SU-DHL-6 (cell line): ENCODE measurements around the gene KCNA10.

Experiments used
- H2AFZ ChIP-seq: fragments of 200-600 bp; sonication (generic); 2 replicates; pipeline ENCODE4 v1.6.1; 2014; ENCODE audit warnings: low read depth, mild to moderate bottlenecking, moderate library complexity, mixed read lengths, antibody characterized with exemption, low read length; ENCODE audit not compliant: severe bottlenecking
- H3F3A ChIP-seq: fragments of 200-600 bp; shearing (Covaris generic); 2 replicates; pipeline ENCODE4 v1.6.0; 2016; ENCODE audit warnings: antibody characterized with exemption, mild to moderate bottlenecking; ENCODE audit not compliant: insufficient read depth
- H3K27ac ChIP-seq: fragments of 200-600 bp; sonication (generic); 2 replicates; pipeline ENCODE4 v1.5.1; 2016; ENCODE audit warnings: low read depth, mild to moderate bottlenecking, low read length, moderate library complexity, mixed read lengths
- H3K27me3 ChIP-seq: fragments of 200-600 bp; sonication (generic), shearing (Covaris generic); 2 replicates; pipeline ENCODE4 v1.6.0; 2014; ENCODE audit warnings: mild to moderate bottlenecking, low read length
- H3K36me3 ChIP-seq: fragments of 200-600 bp; sonication (generic); 2 replicates; pipeline ENCODE4 v1.6.1; 2014; ENCODE audit warnings: mild to moderate bottlenecking, low read length, mixed read lengths
- H3K4me2 ChIP-seq: fragments of 300-600, 200-600 bp; shearing (Covaris generic), sonication (generic); 2 replicates; pipeline ENCODE4 v1.6.0; 2014; ENCODE audit warnings: low read length, low read depth, mild to moderate bottlenecking; ENCODE audit not compliant: poor library complexity, severe bottlenecking
- H3K4me3 ChIP-seq: fragments of 200-600 bp; sonication (generic); 2 replicates; pipeline ENCODE4 v1.5.1; 2014; ENCODE audit warnings: antibody characterized with exemption, low read length, mild to moderate bottlenecking, mixed read lengths; ENCODE audit not compliant: insufficient read depth, poor library complexity, severe bottlenecking
- H3K79me2 ChIP-seq: fragments of 200-600 bp; sonication (generic); 2 replicates; pipeline ENCODE4 v1.6.1; 2014; ENCODE audit warnings: mild to moderate bottlenecking, low read length, moderate library complexity; ENCODE audit not compliant: insufficient read depth
- H3K9ac ChIP-seq: fragments of 200-600 bp; sonication (generic); 2 replicates; pipeline ENCODE4 v1.7.0; 2014; ENCODE audit warnings: mild to moderate bottlenecking, low read length
- H3K9me2 ChIP-seq: fragments of 200-600 bp; sonication (generic); replicated peaks from 2 replicates; pipeline ENCODE4 v1.6.1; 2014; ENCODE audit warnings: low read length; ENCODE audit not compliant: insufficient read depth
- H3K9me3 ChIP-seq: fragments of 200-600 bp; sonication (generic); 2 replicates; pipeline ENCODE4 v1.6.1; 2014; ENCODE audit warnings: low read length, mixed read lengths; ENCODE audit not compliant: insufficient read depth
- H4K20me1 ChIP-seq: fragments of 200-600 bp; sonication (generic); 2 replicates; pipeline ENCODE4 v1.6.1; 2014; ENCODE audit warnings: low read depth, mild to moderate bottlenecking, antibody characterized with exemption, low read length, moderate library complexity, mixed read lengths
- CTCF ChIP-seq: fragments of 200-600 bp; sonication (generic); IDR thresholded peaks from one replicate; pipeline ENCODE4 v1.5.1; 2017; ENCODE audit warnings: antibody characterized with exemption, mild to moderate bottlenecking, low read length, moderate library complexity; ENCODE audit not compliant: insufficient read depth, poor library complexity, severe bottlenecking
- EZH2phosphoT487 ChIP-seq: fragments of 200-600 bp; sonication (generic), shearing (Covaris generic); conservative IDR thresholded peaks from 2 replicates; pipeline ENCODE4 v1.6.1; 2018; ENCODE audit warnings: mild to moderate bottlenecking, antibody characterized with exemption, low read length, moderate library complexity, mixed read lengths

Gene KCNA10

DNA sequence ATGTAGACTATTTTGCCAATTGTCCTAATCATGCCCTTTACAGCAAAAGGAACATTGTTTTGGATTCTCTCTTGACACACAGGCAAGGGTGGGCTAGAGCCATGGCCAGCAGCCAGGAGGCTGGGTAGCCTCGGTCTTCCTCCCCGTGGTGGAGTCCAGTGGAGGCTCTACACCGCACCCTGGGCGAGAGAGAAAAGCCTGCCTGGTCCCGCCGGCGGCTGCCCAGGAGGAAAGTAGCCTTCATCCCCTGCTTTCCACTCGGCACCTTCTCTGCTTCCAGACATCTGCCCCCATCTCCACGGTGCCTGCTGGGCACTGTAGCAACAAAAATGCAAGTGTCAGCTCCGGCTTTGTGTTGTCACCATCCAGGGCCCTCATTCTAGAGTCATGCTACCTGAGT lies 46.4 kb downstream of the KCNA10 start:
- Histone ChIP-seq H3K4me3 (no peak overlapping the region), H2AFZ (no peak overlapping the region), H3K27me3 (0 out of 2 replicates have a peak, but pooled peaks cover under 1% of the 10 kb centered on the region), H3K79me2 (no peaks in the 10 kb centered on the region), H3K9me3 (no peaks in the 10 kb centered on the region), H3K36me3 (no peaks in the 10 kb centered on the region), H3K4me2 (no peak overlapping the region), H3K27ac (no peak overlapping the region), H3F3A (no peaks in the 10 kb centered on the region), H3K9ac (no peak overlapping the region), H3K9me2 (no peaks in the 10 kb centered on the region), H4K20me1 (no peaks in the 10 kb centered on the region)
- TF ChIP-seq CTCF (no peak), EZH2phosphoT487 (no peak)

GRCh38 chr1:110471131-110471530 lies 47.8 kb downstream of the KCNA10 start:
- Histone ChIP-seq H3K36me3 (no peaks in the 10 kb centered on the region), H3K4me2 (no peak overlapping the region), H3K27ac (no peak overlapping the region), H3K9me2 (no peaks in the 10 kb centered on the region), H3K4me3 (no peak overlapping the region), H4K20me1 (no peaks in the 10 kb centered on the region), H2AFZ (no peak overlapping the region), H3K79me2 (no peaks in the 10 kb centered on the region), H3K9me3 (no peaks in the 10 kb centered on the region), H3F3A (no peaks in the 10 kb centered on the region), H3K9ac (no peak overlapping the region), H3K27me3 (0 out of 2 replicates have a peak, but pooled peaks cover 3% of the 10 kb centered on the region)
- TF ChIP-seq CTCF, result no peak
- no peak for TF ChIP-seq EZH2phosphoT487
